NOMO-1 treated with dmso at 0.1 percent for 144 hours (cell line): ENCODE data around the gene DGKD.
A peak's percentile ranks its signal among the peaks of the same experiment; 100 is the strongest.

Source experiments
- DNase-seq: peaks from one replicate; lab custom pipeline; 2025; ENCODE audit not compliant: unreplicated experiment; lab: John Stamatoyannopoulos, UW

DGKD gene

DNA sequence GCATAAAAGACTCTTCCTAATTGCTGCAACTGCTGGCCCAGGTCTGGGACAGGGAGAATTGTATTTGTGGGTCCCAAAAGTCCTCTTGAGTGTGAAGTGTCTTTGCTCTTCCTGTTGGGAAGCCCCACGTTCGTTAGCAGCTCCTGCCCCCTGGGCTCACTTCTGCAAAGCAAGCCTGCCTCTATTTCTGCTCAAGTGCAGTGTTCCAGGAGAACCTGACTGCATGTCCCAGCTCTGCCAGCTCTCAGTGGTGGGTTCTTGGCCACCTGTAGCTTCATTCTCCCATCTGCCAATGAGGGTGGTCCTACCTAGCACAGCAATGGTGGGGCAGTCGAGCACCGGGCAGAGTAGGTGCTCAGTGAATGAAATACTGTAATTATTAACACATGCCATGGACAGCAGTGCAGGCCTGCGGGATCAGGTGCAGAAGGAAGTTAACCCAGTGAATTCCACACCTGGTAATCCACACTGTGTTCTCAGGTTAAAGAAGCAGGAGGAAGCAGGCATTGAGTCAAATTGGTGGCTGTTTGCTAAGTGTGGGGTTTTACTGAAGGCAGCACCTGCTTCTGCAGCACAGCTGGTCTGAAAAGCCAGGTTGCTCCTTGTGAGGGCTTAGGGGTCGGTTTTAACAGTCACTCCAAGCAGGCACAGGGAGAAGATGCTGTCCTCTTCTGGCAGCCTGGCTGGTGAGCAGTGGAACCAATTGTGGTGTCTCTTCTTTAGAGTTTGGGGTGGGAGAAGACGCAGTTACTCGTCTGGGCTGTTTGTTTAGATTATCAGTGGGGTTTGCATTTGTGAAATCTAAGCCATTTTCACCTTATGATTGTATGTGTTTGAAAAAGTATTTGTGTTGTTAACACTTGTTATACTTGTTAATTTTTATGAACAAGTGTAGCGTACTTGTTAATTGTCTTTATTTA, 54.3 kb downstream of the DGKD start:
- no peak for DNase-seq

DNA sequence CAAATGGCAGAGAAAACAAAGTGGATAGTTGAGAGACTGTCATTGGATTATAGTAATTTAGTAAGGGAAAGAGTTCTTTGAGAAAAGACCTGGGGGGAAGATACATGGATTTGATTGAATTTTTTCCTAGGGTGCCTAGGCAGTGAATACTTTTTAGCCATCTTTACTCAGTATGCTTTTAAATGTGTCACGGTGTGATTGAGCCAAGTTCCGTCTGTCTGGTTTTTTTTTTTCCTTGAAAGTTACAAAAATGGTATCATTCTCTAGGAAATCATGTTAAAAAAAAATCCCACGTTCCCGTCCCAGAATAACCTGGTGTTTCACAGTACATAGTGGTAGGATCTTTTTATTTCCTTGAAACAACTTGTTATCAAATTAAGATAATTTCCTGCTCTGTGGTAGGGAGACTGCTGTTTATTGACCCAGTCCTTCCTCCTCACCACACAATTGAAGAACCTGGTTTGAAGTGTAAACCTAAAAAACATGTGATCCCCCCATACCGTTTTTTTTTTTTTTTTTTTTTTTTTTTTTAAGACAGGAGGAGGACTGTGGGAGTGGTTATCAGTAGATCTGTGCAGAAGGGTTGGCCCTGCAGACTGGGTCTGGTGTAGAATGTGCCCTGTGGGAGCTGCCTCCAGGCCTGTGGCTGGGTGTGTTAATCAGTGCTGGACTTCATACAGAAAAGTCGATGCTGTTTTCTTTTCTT, 55.1 kb downstream of the DGKD start:
- no peak for DNase-seq

DNA sequence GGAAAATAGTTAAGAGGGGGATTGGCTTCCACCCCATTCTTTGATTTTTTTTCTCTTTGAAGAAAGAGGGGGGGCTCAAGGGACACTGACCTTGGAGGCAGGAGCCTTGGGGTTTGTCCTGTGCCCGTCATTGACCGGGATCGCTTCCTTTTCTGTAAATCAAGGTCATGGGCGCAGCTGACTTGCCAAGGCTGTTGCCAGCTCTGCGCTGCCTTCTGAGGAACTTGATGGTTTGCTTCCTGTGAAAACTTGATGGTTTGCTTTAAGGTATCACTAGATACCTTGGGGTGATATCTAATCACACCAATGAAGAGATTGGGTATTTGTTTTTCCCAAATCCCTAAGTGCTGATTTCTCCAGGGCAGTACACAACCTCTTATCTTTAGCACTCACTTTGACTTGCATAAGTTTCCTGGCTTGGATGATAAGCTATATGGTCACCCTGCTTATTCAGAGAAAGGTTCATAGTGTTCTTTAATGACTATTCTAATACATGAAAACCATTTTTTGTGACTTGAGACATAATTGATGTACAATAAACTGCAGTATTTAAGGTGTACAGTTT, 56.0 kb downstream of the DGKD start:
- DNase-seq, result no peak

DNA sequence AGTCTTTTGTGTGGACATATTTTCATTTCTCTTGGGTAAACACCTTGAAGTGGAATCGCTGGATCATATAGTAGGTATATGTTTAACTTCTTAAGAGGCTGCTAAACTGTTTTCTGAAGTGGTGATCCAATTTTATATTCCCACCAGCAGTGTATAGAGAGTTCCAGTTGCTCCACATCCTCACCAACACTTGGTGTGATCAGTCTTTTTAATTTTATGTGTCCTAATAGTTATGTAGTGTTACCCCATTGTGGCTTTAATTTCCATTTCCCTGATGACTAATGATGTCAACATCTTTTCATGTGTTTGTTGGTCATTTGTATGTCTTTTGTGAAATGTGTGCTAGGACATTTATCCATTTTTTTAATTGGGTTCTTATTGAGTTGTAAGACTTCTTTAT, 56.9 kb downstream of the DGKD start:
- DNase-seq, result no peak

DNA sequence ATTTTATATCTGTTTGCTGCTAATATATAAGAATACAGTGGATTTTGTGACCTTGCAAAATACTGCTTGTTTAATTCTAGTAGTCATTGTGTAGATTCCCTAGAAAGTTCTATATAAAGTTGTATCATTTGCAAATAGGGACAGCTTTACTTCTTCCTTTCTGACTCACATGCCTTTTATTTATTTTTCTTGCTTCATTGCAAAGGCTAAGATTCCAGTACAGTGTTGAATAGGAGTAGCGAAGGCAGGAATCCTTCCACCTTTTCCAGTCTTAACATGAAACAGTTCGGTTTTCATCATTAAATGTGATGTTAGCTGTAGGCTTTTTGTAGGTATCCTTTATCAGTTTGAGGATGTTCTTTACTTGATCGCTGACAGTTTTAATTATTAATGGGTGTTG, 58.1 kb downstream of the DGKD start:
- no peak for DNase-seq

DNA sequence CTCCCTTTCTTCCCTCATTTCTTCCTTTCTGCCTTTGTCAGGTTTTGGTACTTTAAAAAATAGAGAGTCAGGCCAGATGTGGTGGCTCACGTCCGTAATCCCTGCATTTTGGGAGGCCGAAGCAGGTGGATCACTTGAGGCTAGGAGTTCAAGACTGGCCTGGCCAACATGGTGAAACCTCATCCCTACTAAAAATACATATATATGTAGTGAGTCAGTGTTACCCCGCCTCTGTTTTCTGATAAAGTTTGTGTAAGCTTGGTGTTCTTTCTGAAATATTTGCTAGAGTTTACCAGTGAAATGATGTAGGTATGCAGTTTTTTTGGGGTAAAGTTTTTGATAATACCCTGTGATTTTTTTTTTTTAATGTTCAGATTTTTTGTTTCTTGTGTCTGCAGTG, 58.8 kb downstream of the DGKD start:
- DNase-seq, result no peak

DNA sequence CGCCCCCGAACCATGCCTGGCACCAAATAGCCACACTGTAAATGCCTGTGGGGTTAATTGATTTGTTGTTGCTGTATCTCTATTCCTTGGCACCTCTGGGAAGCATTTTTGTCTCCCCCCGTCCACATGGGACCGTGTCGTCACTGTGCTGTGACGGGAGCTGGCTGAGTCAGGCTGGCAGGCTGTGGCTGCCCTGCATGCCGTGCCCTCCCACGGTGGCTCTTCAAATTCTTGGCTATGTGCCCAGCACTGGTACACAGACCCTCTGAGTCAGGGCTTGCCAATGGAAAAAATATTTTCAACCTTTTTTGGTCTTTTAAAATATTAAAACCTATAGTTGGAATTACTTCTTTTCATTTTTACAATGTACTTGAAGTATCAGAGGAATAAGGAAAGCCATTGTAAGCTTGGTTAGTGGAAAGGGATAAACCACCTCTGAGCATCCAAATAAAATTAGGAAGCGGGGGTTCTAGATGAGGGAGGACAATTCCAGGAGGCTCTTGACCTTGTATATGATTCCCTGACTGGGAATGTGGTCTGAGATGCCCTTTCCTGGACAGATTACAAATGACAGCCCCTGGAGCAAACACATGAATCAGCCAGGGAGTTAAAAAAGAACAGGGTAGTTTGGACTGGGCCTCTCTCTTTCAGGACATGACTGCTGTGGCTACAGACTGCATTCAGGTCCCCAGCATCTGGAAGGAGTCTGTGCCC, 59.4 kb downstream of the DGKD start:
- DNase-seq, result no peak

DNA sequence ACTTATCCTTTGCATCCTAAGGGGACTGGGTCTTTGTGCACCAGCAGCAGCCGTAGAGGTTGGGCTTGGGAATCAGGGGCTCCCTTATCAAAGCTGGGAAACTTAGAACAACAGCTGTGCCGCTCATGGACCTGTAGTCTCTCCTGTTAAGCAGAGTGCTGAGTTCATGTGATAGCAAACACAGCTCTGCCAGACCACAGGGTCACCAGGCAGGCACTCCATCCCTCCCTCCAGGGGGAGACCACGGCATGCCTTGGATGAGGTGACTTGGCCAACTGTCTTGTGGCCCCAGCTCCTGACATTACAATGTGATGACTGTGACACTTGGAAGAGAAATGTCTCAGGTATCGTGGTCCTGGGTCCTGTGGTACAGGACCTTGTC, 60.0 kb downstream of the DGKD start:
- DNase-seq, result no peak

DNA sequence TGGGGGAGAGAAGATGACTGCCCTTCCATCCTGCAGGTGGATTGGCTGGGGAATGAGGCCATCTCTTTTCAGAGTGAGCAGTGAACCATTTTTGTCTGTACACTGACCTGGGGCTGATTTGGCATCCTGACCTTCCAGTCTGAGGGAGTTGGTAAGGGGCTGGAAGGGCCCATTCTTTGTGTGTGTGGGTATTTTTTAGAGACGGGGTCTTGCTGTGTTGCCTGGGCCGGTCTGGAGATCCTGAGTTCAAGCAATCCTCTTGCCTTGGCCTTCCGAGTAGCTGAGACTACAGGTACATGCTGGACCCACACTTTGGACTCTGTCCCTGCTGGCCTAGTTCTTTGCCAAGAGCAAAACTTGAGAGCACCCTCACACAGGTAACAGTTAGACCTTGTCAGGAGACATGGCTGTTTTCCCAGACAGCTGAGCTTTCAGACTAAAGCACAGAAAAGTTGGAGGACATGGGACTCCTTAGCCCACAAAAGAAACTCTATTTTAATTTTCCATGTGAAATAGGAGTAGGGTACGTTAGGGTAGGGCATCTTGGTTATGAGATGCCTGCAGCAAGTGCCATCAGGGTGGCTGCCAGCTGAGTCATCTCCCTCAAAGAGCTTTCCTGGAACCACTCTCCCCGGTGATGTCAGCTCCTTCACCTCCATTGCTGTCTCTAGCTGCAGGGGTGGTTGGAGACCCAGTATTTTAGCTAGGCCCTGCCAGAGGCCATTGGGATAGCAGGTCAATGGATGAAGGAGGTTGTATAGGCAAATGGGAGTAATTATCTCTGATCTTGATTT, 60.7 kb downstream of the DGKD start:
- no peak for DNase-seq

DNA sequence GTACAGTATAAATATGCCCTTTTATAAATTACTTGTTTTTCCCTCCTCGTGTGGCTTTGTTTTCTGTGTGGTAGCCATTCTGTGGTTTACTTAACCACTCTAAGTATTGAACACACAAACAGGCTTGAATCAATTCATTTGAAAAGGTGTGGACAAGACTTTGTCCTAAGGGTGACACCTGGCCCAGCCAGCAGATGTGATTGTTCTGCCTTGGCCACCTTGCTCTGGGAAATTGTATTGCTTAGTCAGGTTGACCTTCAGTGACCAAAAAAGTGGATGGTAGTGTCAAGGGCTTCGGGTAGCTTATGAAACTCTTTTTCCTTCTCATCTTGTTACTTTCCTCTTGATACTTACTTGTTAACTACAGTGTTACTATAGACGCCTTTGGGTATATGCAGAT, 61.9 kb downstream of the DGKD start:
- no peak for DNase-seq

DNA sequence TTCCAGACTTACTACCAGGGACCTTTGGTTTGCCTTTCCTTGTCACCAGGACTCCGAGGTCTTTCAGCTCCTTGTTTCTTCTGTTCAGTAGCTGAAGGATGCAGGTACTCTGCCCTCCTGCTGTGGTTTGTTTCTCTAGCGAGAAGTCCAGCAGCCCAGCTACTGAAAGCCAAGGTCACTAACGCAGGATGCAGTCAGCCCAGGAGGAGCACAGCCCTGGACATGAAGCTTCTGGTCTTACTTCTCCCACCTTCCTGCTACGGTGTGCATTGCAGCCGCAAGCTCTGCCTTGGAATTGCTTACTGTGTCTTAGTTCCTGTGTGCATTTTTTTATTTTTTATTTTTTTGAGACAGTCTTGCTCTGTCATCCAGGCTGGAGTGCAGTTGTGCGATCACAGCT, 62.4 kb downstream of the DGKD start:
- no peak for DNase-seq

DNA sequence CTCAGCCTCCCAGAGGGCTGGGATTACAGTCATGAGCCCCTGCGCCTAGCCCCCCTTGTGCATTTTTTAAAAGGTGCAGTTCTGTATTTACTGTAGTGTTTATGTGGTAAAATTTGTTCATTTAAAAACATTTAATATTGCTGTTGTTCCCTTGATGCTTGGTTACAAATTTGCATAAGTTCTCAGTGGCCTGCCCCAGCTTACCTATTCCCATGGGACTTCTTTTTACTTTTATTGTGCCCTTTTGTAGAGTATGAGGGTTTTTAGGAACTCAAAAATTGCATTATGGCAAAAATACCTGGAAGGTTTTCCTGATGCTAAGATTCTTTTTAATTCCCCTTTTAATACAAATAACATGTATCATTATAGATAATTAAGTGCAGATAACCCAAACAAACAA, 63.0 kb downstream of the DGKD start:
- DNase-seq, result no peak

DNA sequence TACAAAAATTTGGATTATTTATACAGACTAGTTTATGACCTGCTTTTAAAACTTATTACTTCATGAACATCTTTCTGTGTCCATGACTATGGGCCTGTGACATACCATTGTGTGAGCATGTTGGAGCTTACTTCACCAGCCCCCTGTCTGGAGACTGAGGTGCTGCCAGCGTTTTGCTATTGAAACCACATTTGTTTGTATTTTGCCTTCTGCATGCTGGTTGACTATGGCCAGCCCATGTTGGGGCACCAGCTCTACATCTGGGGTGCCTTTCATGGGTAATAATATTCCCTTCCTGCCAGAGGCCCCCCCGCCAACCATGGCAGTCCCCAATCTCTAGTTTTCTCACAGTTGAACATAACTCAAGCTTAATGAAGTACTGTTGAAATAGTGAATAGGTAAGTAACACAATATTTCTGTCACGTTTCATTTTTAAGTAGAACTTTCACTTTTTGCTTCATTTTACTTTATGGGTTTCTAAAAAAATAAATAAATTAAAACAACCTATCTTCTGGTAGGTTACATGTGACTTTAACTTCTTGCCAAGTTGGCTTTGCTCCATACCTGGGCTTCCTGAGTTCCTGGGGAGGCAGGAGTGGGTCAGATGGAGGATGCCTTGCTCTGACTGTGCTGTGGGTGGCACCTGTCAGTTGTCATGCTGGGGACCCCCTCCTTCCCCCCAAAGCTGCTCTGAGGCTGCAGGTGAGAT, 63.9 kb downstream of the DGKD start:
- no peak for DNase-seq

DNA sequence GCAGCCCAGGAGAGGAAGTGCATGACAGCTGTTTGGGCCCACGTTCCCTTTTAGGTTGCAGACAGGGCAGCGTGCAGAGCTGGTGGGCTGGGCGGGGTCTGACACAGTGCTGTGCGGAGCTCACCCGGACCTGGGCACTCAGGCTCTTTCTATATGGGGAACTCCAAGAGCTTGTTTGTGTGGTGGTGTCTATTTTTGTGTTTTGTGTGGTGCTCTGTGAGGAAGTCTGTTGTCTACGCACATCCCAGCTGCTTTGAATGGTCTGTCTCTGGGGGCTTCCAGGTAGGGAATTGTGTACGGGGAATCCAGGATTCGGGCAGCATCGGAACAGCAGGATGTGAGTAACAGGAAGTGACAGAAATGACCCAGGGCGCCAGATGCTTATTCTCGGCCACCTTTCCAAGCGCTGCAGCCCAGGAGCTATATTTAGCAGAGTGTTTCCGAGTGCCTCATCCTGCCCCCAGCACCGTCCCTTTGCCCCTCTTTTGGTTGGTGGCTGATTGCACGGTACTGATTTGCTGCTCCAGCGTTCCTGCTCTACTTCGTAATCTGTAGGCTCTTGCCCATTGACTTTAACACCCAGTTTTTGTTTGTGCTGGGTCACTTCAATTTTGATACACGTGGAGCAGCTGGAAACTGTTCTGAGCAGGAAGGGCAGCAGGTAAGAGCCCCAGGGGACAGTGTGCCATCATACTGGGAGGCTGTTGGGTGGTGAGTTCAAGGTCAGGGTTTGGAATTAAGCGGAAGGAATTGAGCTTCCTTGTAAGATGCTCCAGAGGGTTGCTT, 64.7 kb downstream of the DGKD start:
- DNase-seq, result peak; percentile 22

DNA sequence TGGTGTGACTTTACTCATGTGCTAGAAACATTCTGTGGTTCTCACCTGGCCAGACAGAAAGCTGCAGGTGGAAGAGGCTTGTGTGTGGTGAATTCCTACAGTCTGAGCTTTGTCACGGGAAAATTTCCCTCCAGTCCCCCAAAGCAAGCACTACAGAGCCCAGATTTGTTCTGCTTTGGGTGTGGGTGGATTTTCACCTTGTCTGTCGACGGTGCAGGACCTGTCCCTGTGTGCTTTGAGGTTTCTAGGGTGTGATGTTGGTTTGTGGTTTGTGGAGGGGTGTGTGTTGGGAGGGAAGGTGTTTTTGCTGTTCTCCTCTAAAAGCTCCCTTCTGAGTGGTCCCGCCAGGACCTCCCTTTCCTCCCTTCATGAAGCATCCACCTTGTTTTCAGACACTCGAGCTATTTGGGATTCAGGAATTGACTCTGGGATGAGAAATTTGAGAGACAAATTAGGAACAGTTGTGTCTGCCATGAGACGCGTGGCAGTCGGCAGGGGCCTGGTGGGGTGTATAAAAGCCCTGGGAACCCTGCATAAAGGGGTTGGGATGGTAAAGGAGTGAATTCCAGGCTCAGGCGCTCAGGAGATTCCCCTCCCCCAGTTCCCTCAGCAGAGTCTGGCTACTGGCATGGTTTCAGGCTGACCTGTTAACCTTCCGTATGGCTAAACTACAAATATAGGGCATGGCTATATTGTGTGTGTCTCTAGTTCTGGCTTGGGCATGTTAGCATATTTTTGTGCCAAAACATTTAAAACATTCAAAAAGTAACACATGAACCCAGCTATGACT, 65.5 kb downstream of the DGKD start:
- DNase-seq, result no peak

DNA sequence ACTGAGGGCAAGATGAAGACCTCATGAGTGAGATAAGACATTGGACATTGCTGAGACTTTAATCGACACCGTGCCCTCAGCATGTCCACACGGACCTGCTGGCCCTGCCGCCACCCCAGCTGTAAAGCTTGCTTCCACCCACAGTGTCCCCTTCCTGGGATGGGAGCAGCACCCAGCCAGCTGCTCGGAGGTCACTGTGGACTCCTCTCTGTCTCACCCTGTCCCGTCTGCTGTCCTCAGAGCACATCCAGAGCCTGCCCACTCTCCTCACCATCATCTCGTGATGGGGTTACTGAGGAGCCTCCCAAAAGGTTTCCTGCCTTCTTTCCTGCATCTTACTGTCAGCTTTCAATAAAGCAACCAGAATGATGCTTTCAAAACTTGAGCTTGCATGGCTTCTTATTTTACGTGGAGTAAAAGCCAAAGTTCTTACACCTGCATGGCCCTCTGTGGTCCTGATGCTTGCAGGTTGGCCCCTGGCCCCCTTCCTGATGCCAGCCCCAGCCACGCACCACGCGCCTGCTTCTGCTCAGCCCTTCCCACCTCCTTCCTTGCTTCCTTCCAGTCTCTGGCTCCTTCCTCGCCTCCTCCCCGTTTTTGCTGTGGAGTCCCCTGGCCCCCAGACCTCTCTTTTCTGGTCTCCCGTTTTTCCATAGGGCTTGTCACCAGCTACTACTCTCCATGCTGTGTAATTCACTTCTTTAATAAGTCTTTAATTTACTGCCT, 67.0 kb downstream of the DGKD start:
- DNase-seq, result no peak

DNA sequence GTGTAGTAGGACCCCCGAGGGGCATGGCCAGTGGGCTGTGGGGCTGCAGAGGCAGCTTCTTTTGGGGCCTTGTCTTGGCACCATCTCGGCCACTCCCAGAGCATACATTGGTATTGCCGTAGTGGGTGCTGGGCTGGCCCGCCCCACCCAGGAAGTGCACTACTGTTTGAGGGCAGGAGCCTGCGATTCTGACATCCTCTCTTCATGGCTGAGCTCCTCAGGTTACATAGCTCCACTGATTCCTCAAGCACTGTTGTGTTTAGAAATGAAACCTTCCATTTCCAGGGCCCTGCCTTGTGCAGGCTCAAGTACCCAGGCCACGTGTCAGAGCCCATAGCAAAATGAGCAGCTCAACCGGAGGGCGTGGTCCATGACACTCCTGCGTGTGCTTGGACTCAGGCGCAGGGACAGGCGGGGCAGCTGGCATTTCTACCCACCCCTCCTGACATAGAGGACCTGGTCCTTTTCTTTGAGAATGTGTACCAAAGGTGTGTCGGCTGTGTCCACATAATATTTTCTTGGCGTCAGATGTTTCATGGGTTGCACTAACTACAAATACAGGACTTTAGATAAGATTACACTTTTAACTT, 67.9 kb downstream of the DGKD start:
- no peak for DNase-seq
